ENCODE measurements around the gene AFDN. TPM values are rescaled to one million over a fixed set of nuclear protein-coding genes. Genes with fewer than 3 reads are reported as not detected.

The AFDN gene
- total RNA-seq, 1 experiment from 2014 or later: 36.3 TPM

GRCh38 chr6:167841981-167842380, 15.3 kb downstream of the AFDN start:
- DNase-seq (ENCODE audit: low spot score): no peak

- DNase-seq (ENCODE audit: low spot score): no peak
These were observed 15.7 kb downstream of the AFDN start for GRCh38 chr6:167842457-167842856.

GRCh38 chr6:167843023-167843422, 16.3 kb downstream of the AFDN start:
- DNase-seq (ENCODE audit: low spot score): no peak

GRCh38 chr6:167845856-167846255, 19.1 kb downstream of the AFDN start:
- no peak for DNase-seq (ENCODE audit: low spot score)

- peak; percentile 18 for DNase-seq (ENCODE audit: low spot score)
These were observed 20.4 kb downstream of the AFDN start for GRCh38 chr6:167846997-167847606.

GRCh38 chr6:167847936-167848335, 21.2 kb downstream of the AFDN start:
- no peak for DNase-seq (ENCODE audit: low spot score)

GRCh38 chr6:167848783-167849182, 22.1 kb downstream of the AFDN start:
- DNase-seq (ENCODE audit: low spot score): no peak

- peak; percentile 40 for DNase-seq (ENCODE audit: low spot score)
These were observed 23.2 kb downstream of the AFDN start for GRCh38 chr6:167849846-167850459.

GRCh38 chr6:167850782-167851181, 24.1 kb downstream of the AFDN start:
- no peak for DNase-seq (ENCODE audit: low spot score)

- DNase-seq (ENCODE audit: low spot score): no peak
These were observed 24.8 kb downstream of the AFDN start for GRCh38 chr6:167851370-167851952.

GRCh38 chr6:167855825-167856425, 29.2 kb downstream of the AFDN start:
- peak; percentile 86 for DNase-seq (ENCODE audit: low spot score)

GRCh38 chr6:167856474-167856873, 29.8 kb downstream of the AFDN start:
- no peak for DNase-seq (ENCODE audit: low spot score)

- DNase-seq (ENCODE audit: low spot score): peak; percentile 61
These were observed 30.4 kb downstream of the AFDN start for GRCh38 chr6:167856999-167857660.

GRCh38 chr6:167858086-167858591, 31.4 kb downstream of the AFDN start:
- peak; percentile 6 for DNase-seq (ENCODE audit: low spot score)

GRCh38 chr6:167858842-167859664, 32.3 kb downstream of the AFDN start:
- DNase-seq (ENCODE audit: low spot score): no peak

- DNase-seq (ENCODE audit: low spot score): no peak
These were observed 34.0 kb downstream of the AFDN start for GRCh38 chr6:167860550-167861226.

GRCh38 chr6:167861424-167861823, 34.7 kb downstream of the AFDN start:
- no peak for DNase-seq (ENCODE audit: low spot score)

- DNase-seq (ENCODE audit: low spot score): no peak
These were observed 37.2 kb downstream of the AFDN start for GRCh38 chr6:167863897-167864296.

- no peak for DNase-seq (ENCODE audit: low spot score)
These were observed 39.9 kb downstream of the AFDN start for GRCh38 chr6:167866642-167867041.

- DNase-seq (ENCODE audit: low spot score): no peak
These were observed 43.6 kb downstream of the AFDN start for GRCh38 chr6:167870321-167870720.

Measured in A172 (cell line).